WTC11 (cell line): ENCODE results near the gene CASP6. TPM values are rescaled to one million over a fixed set of nuclear protein-coding genes. Genes with fewer than 3 reads are reported as not detected.

ENCODE experiments used
- ATAC-seq: fragments of 200-7000 bp; cut with Tn5 transposase; 2 replicates; pipeline ENCODE4 v1.10.0; 2021; ENCODE audit warnings: mild to moderate bottlenecking, moderate library complexity
- CTCF ChIA-PET: fragments of 300-600 bp; sonication (Branson Sonifier 250); formaldehyde crosslinking; loops from one replicate; lab custom pipeline; 2021; ENCODE audit warnings: antibody characterized with exemption; lab: Charles Lee
- POLR2A ChIA-PET: fragments of 350-600 bp; sonication (Branson Sonifier 250); formaldehyde crosslinking; loops from one replicate; lab custom pipeline; 2021; ENCODE audit warnings: antibody characterized with exemption; lab: Charles Lee
- DNase-seq: peaks from one replicate; pipeline ENCODE4 v3.0.0; 2021; ENCODE audit warnings: low spot score
- H3K27ac Mint-ChIP-seq: 2 replicates; pipeline ENCODE4 v1.8.0; 2021; ENCODE audit warnings: mixed read lengths
- H3K27me3 Mint-ChIP-seq: 2 replicates; pipeline ENCODE4 v1.8.0; 2021; ENCODE audit warnings: low read depth, mild to moderate bottlenecking, moderate library complexity, mixed read lengths
- H3K36me3 Mint-ChIP-seq: 2 replicates; pipeline ENCODE4 v1.8.0; 2021; ENCODE audit warnings: mixed read lengths
- H3K4me1 Mint-ChIP-seq: 2 replicates; pipeline ENCODE4 v1.8.0; 2022; ENCODE audit warnings: mixed read lengths
- H3K4me3 Mint-ChIP-seq: 2 replicates; pipeline ENCODE4 v1.8.0; 2021; ENCODE audit warnings: mild to moderate bottlenecking, moderate library complexity, mixed read lengths
- H3K9me3 Mint-ChIP-seq: 2 replicates; pipeline ENCODE4 v1.8.0; 2021; ENCODE audit warnings: mixed read lengths
- ARID4B ChIP-seq: sonication (generic); formaldehyde crosslinking; IDR thresholded peaks from 2 replicates; pipeline ENCODE4 v1.8.0; 2023; ENCODE audit warnings: missing genetic modification reagents, mild to moderate bottlenecking, borderline replicate concordance
- CBFB ChIP-seq: sonication (generic); formaldehyde crosslinking; IDR thresholded peaks from 2 replicates; pipeline ENCODE4 v1.8.1; 2022; ENCODE audit warnings: mild to moderate bottlenecking, low read depth, missing genetic modification reagents
- CREM ChIP-seq: sonication (generic); formaldehyde crosslinking; IDR thresholded peaks from 2 replicates; pipeline ENCODE4 v1.8.1; 2022; ENCODE audit warnings: mild to moderate bottlenecking, missing genetic modification reagents, moderate library complexity
- EMX1 ChIP-seq: fragments of 250-450 bp; sonication (Bioruptor Pico); IDR thresholded peaks from 2 replicates; pipeline ENCODE4 v1.8.0; 2021; ENCODE audit warnings: mild to moderate bottlenecking
- ETV6 ChIP-seq: sonication (generic); formaldehyde crosslinking; IDR thresholded peaks from 2 replicates; pipeline ENCODE4 v1.8.1; 2022; ENCODE audit warnings: mild to moderate bottlenecking, missing genetic modification reagents
- FOXP1 ChIP-seq: sonication (generic); formaldehyde crosslinking; IDR thresholded peaks from 2 replicates; pipeline ENCODE4 v1.8.0; 2022; ENCODE audit warnings: missing genetic modification reagents, mild to moderate bottlenecking, moderate library complexity, borderline replicate concordance
- GABPB1 ChIP-seq: sonication (generic); formaldehyde crosslinking; IDR thresholded peaks from 2 replicates; pipeline ENCODE4 v1.8.1; 2023; ENCODE audit warnings: mild to moderate bottlenecking, missing genetic modification reagents
- HMGXB4 ChIP-seq: sonication (generic); formaldehyde crosslinking; IDR thresholded peaks from 2 replicates; pipeline ENCODE4 v1.8.1; 2023; ENCODE audit warnings: mild to moderate bottlenecking, moderate library complexity, missing genetic modification reagents
- MLX ChIP-seq: sonication (generic); formaldehyde crosslinking; IDR thresholded peaks from 2 replicates; pipeline ENCODE4 v1.8.1; 2023; ENCODE audit warnings: mild to moderate bottlenecking, missing genetic modification reagents, moderate library complexity
- MYBL2 ChIP-seq: sonication (generic); formaldehyde crosslinking; IDR thresholded peaks from 2 replicates; pipeline ENCODE4 v1.8.1; 2023; ENCODE audit warnings: mild to moderate bottlenecking, moderate library complexity, missing genetic modification reagents
- NR1H2 ChIP-seq: sonication (generic); formaldehyde crosslinking; IDR thresholded peaks from 2 replicates; pipeline ENCODE4 v1.9.0; 2021; ENCODE audit warnings: mild to moderate bottlenecking, moderate library complexity, missing genetic modification reagents
- RELA ChIP-seq: sonication (generic); formaldehyde crosslinking; IDR thresholded peaks from 2 replicates; pipeline ENCODE4 v1.8.1; 2022; ENCODE audit warnings: missing genetic modification reagents, mild to moderate bottlenecking, borderline replicate concordance
- SMAD3 ChIP-seq: sonication (generic); formaldehyde crosslinking; IDR thresholded peaks from 2 replicates; pipeline ENCODE4 v1.8.0; 2022; ENCODE audit warnings: missing genetic modification reagents, mild to moderate bottlenecking, borderline replicate concordance
- SP1 ChIP-seq: sonication (generic); formaldehyde crosslinking; conservative IDR thresholded peaks from 2 replicates; pipeline ENCODE4 v1.8.1; 2022; ENCODE audit warnings: missing genetic modification reagents
- STAT6 ChIP-seq: sonication (generic); formaldehyde crosslinking; conservative IDR thresholded peaks from 2 replicates; pipeline ENCODE4 v1.8.1; 2023; ENCODE audit warnings: mild to moderate bottlenecking, low read depth, missing genetic modification reagents, moderate library complexity
- ZMAT4 ChIP-seq: fragments of 250-450 bp; sonication (Bioruptor Pico); IDR thresholded peaks from 2 replicates; pipeline ENCODE4 v1.9.0; 2021; ENCODE audit warnings: mild to moderate bottlenecking
- ZNF121 ChIP-seq: sonication (generic); formaldehyde crosslinking; IDR thresholded peaks from 2 replicates; pipeline ENCODE4 v1.8.0; 2023; ENCODE audit warnings: missing genetic modification reagents
- ZNF281 ChIP-seq: sonication (generic); formaldehyde crosslinking; IDR thresholded peaks from 2 replicates; pipeline ENCODE4 v1.8.0; 2023; ENCODE audit warnings: mild to moderate bottlenecking, missing genetic modification reagents
- ZNF512 ChIP-seq: sonication (generic); formaldehyde crosslinking; IDR thresholded peaks from 2 replicates; pipeline ENCODE4 v1.8.1; 2022; ENCODE audit warnings: missing genetic modification reagents, borderline replicate concordance
- total RNA-seq: library from RNA; stranded (reverse); gene quantifications from 3 replicates; pipeline ENCODE4 v1.2.3, GENCODE V29; 2021

Gene CASP6
- total RNA-seq, 1 experiment from 2014 or later: 26.0 TPM

GRCh38 chr4:109718759-109719158 lies 15.5 kb upstream of the CASP6 start (continued):
- TF ChIP-seq ZMAT4 (CRISPR knock-in tag) (no peak), MYBL2 (CRISPR knock-in tag) (no peak), ZNF512 (no peak)

- DNase-seq (no peak), ATAC-seq (no peak)
- Mint-ChIP-seq H3K4me3 (no peak overlapping the region), H3K27me3 (no peaks in the 10 kb centered on the region), H3K9me3 (no peaks in the 10 kb centered on the region), H3K4me1 (no peaks in the 10 kb centered on the region), H3K36me3 (peaks cover 38% of the 10 kb centered on the region), H3K27ac (no peak overlapping the region)
- TF ChIP-seq ZNF121 (CRISPR knock-in tag) (no peak), NR1H2 (no peak), RELA (CRISPR knock-in tag) (no peak), EMX1 (CRISPR knock-in tag) (no peak), SMAD3 (CRISPR knock-in tag) (no peak), ZNF281 (CRISPR knock-in tag) (no peak), CBFB (CRISPR knock-in tag) (no peak), MLX (CRISPR knock-in tag) (no peak), ARID4B (CRISPR knock-in tag) (no peak)
- ChIA-PET POLR2A (no interaction called here), CTCF (no interaction called here)
Observed at GRCh38 chr4:109713500-109713899, 10.3 kb upstream of the CASP6 start.

GRCh38 chr4:109708990-109709389 lies 5.7 kb upstream of the CASP6 start:
- Mint-ChIP-seq H3K4me3 (no peak overlapping the region), H3K4me1 (peaks cover under 1% of the 10 kb centered on the region), H3K36me3 (peaks cover 19% of the 10 kb centered on the region), H3K27me3 (no peaks in the 10 kb centered on the region), H3K9me3 (no peaks in the 10 kb centered on the region), H3K27ac (no peak overlapping the region)
- ChIA-PET CTCF (no interaction called here), POLR2A (no interaction called here)
- DNase-seq: no peak
- ATAC-seq: no peak
- TF ChIP-seq ETV6 (CRISPR knock-in tag) (no peak), HMGXB4 (CRISPR knock-in tag) (no peak), STAT6 (no peak), SP1 (no peak), GABPB1 (CRISPR knock-in tag) (no peak), FOXP1 (CRISPR knock-in tag) (no peak), CREM (CRISPR knock-in tag) (no peak)
